Astrocyte (in vitro differentiated cells and primary cell): Measurements from ENCODE around the gene CIDEB.

Experiments used
- EZH2 ChIP-seq: IDR thresholded peaks from 2 replicates; pipeline ENCODE4 v1.6.1; 2012; ENCODE audit warnings: mild to moderate bottlenecking, low read length, inconsistent platforms; ENCODE audit not compliant: insufficient read depth
- TF ChIP-seq, protein P1 (sequence below): IDR thresholded peaks from 2 replicates; pipeline ENCODE4 v1.5.1; 2011; ENCODE audit warnings: low read depth, mild to moderate bottlenecking, inconsistent platforms, low read length, moderate library complexity; ENCODE audit not compliant: insufficient read depth

DNA sequence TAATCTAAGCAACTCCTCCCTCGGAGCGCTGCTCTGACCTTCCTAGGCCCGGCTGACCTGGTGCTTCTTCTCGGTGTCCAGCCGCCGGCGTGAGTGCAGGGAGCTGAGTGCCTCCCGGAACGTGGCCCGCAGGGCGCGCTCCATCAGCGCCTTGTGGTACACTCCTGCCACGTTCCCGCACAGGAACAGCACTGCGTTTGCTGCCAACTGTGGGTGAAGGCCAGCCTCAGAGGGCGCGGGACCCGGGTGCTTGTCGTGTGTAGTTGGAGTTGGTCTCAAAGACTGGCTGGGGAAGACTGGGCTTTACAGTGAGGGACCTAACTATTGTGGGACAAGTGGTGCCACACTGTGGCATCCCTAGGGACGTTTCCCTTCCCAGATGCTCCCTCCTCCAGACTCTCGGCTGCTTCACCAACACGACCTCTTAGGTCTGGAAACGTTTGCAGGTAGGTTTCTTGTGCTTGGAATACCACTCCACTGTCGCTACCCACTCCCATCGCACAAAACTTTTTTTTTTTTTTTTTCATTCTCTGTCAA lies 24.0 kb upstream of the CIDEB start:
- TF ChIP-seq, protein P1, sequence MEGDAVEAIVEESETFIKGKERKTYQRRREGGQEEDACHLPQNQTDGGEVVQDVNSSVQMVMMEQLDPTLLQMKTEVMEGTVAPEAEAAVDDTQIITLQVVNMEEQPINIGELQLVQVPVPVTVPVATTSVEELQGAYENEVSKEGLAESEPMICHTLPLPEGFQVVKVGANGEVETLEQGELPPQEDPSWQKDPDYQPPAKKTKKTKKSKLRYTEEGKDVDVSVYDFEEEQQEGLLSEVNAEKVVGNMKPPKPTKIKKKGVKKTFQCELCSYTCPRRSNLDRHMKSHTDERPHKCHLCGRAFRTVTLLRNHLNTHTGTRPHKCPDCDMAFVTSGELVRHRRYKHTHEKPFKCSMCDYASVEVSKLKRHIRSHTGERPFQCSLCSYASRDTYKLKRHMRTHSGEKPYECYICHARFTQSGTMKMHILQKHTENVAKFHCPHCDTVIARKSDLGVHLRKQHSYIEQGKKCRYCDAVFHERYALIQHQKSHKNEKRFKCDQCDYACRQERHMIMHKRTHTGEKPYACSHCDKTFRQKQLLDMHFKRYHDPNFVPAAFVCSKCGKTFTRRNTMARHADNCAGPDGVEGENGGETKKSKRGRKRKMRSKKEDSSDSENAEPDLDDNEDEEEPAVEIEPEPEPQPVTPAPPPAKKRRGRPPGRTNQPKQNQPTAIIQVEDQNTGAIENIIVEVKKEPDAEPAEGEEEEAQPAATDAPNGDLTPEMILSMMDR, result no peak
- TF ChIP-seq EZH2, result no peak
